ENCODE data around the gene RTBDN.
"Not testable (repeated sequence)": the region's sequence is repeated elsewhere in the genome, so short reads cannot be mapped to it uniquely, and the experiment has no call there.

The RTBDN gene

GRCh38 chr19:12817810-12818209, 16.6 kb downstream of the RTBDN start:
- DNase-seq (ENCODE audit: low spot score), result not testable (repeated sequence)

- DNase-seq (ENCODE audit: low spot score), result not testable (repeated sequence)
Observed at GRCh38 chr19:12817188-12817587, 17.2 kb downstream of the RTBDN start.

- DNase-seq (ENCODE audit: low spot score), result no peak
Observed at GRCh38 chr19:12815088-12815487, 19.3 kb downstream of the RTBDN start.

GRCh38 chr19:12806242-12807081, 27.9 kb downstream of the RTBDN start, which contains the start of gene RNASEH2A:
Gene RNASEH2A, plus strand, starts transcription at chr19:12806584. Its CDS starts 90 bp downstream, at chr19:12806674.
- DNase-seq (ENCODE audit: low spot score), result peak; percentile 98

GRCh38 chr19:12804051-12804450, 30.3 kb downstream of the RTBDN start:
- DNase-seq (ENCODE audit: low spot score), result no peak

- peak; percentile 65 for DNase-seq (ENCODE audit: low spot score)
Observed at GRCh38 chr19:12802267-12803106, 31.9 kb downstream of the RTBDN start.

GRCh38 chr19:12801466-12802266, 32.7 kb downstream of the RTBDN start, which contains the start of the genes PRDX2 and THSD8:
Gene PRDX2, minus strand, starts transcription at chr19:12801800. Its CDS starts 539 bp downstream, at chr19:12801261.
Gene THSD8, plus strand, starts transcription at chr19:12802069. Its CDS starts 3 bp downstream, at chr19:12802072.
- peak; percentile 89 for DNase-seq (ENCODE audit: low spot score)

GRCh38 chr19:12800923-12801465, 33.4 kb downstream of the RTBDN start:
- DNase-seq (ENCODE audit: low spot score), result peak; percentile 34

- DNase-seq (ENCODE audit: low spot score), result no peak
Observed at GRCh38 chr19:12800466-12800770, 34.0 kb downstream of the RTBDN start.

- DNase-seq (ENCODE audit: low spot score), result no peak
Observed at GRCh38 chr19:12799742-12800465, 34.5 kb downstream of the RTBDN start.

GRCh38 chr19:12797607-12798006, 36.8 kb downstream of the RTBDN start:
- DNase-seq (ENCODE audit: low spot score), result not testable (repeated sequence)

- no peak for DNase-seq (ENCODE audit: low spot score)
Observed at GRCh38 chr19:12797141-12797587, 37.2 kb downstream of the RTBDN start.

- DNase-seq (ENCODE audit: low spot score), result peak; percentile 71
Observed at GRCh38 chr19:12796146-12797071, 38.0 kb downstream of the RTBDN start.

- no peak for DNase-seq (ENCODE audit: low spot score)
Observed at GRCh38 chr19:12794971-12795381, 39.4 kb downstream of the RTBDN start.

- DNase-seq (ENCODE audit: low spot score), result no peak
Observed at GRCh38 chr19:12794196-12794941, 40.0 kb downstream of the RTBDN start.

GRCh38 chr19:12793290-12794195, 40.8 kb downstream of the RTBDN start:
- peak; percentile 98 for DNase-seq (ENCODE audit: low spot score)

GRCh38 chr19:12792853-12793289, 41.5 kb downstream of the RTBDN start:
- peak; percentile 9 for DNase-seq (ENCODE audit: low spot score)

Measured in AG08396 (cell line).